ENCODE measurements around the gene GRID1. TPM values are rescaled to one million over a fixed set of nuclear protein-coding genes. Genes with fewer than 3 reads are reported as not detected.
A peak's percentile ranks its signal among the peaks of the same experiment; 100 is the strongest.

GRID1 gene
- total RNA-seq, 4 donors from 2014 or later: 0.35 to 10.7 (median 1.3) TPM

DNA sequence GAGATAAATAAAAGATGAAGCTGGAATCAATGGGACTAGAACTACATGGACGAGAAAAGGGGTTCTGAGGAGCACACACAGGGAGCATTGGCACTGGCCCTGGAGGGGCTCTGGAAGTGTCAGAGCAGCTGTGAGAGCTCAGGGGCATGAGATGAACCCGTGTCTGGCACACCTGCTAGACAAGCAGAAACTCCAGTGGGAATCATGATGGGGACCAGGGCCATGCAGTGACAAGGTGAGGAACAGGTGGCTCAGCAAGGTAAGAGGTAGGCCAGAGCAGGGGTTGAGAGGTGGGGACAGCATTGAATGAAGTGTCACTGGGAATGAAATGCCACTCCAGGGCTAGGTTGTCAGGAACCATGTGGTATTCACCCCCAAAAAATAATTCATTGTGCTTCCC lies 588.5 kb downstream of the GRID1 start:
- no peaks in the 10 kb centered on the region for H3K36me3 ChIP-seq
- TF ChIP-seq, protein P1, sequence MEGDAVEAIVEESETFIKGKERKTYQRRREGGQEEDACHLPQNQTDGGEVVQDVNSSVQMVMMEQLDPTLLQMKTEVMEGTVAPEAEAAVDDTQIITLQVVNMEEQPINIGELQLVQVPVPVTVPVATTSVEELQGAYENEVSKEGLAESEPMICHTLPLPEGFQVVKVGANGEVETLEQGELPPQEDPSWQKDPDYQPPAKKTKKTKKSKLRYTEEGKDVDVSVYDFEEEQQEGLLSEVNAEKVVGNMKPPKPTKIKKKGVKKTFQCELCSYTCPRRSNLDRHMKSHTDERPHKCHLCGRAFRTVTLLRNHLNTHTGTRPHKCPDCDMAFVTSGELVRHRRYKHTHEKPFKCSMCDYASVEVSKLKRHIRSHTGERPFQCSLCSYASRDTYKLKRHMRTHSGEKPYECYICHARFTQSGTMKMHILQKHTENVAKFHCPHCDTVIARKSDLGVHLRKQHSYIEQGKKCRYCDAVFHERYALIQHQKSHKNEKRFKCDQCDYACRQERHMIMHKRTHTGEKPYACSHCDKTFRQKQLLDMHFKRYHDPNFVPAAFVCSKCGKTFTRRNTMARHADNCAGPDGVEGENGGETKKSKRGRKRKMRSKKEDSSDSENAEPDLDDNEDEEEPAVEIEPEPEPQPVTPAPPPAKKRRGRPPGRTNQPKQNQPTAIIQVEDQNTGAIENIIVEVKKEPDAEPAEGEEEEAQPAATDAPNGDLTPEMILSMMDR (IDR thresholded peaks at IDR 0.05): no peak
- TF ChIP-seq POLR2A (IDR thresholded peaks at IDR 0.05): no peak
- H3K9me3 ChIP-seq: no peaks in the 10 kb centered on the region
- no peaks in the 10 kb centered on the region for H3K27me3 ChIP-seq
- H3K27ac ChIP-seq: no peak overlapping the region
- DNase-seq: no peak
- H3K4me3 ChIP-seq: no peak overlapping the region
- H3K4me1 ChIP-seq: no peaks in the 10 kb centered on the region

DNA sequence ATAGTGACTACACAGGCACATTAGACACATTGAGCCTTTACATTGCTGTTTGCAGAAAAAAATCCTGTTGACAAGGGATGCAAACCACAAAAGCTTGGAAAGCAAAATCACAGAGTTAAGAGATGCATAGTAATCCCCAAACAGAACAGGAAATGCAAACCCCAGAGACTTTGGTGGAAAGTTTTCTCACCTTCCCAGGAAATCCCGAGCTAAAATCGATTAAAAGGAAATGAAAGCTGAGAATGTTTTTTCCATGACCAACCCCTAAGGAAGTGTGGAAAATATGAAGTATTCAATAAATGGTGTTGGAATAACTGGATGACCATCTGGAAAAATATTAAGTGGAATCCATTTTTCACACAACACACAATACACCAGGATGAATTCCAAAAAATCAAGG lies 598.7 kb downstream of the GRID1 start:
- Histone ChIP-seq H3K4me1 (no peaks in the 10 kb centered on the region), H3K36me3 (no peaks in the 10 kb centered on the region), H3K27me3 (no peaks in the 10 kb centered on the region), H3K4me3 (no peak overlapping the region), H3K9me3 (no peaks in the 10 kb centered on the region), H3K27ac (no peak overlapping the region)
- TF ChIP-seq, protein P1 (IDR thresholded peaks at IDR 0.05): no peak
- TF ChIP-seq POLR2A (IDR thresholded peaks at IDR 0.05): no peak
- no peak for DNase-seq

DNA sequence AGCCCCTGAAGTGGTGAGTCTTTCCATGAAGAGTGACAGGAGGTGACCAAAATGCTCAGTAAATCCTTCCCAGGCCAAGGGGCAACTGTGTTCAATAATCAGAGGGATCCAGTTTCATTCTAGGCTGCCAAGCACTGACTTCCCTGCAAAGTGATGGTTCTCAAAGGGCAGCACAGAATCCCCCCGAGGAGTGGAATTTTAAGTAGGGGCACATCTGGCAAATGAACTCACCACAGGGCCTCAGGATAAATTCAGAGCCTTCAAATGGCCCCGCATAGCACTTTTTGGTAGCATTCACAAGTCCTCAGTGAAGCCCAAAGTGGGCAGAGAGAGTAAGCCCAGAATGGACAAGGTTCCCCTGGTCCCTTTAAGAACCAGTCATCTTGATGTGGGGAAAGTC lies 602.5 kb downstream of the GRID1 start:
- Histone ChIP-seq H3K4me1 (no peaks in the 10 kb centered on the region), H3K4me3 (no peak overlapping the region), H3K36me3 (no peaks in the 10 kb centered on the region), H3K27ac (no peak overlapping the region), H3K27me3 (no peaks in the 10 kb centered on the region), H3K9me3 (no peaks in the 10 kb centered on the region)
- no peak for TF ChIP-seq POLR2A (IDR thresholded peaks at IDR 0.05)
- no peak for DNase-seq

DNA sequence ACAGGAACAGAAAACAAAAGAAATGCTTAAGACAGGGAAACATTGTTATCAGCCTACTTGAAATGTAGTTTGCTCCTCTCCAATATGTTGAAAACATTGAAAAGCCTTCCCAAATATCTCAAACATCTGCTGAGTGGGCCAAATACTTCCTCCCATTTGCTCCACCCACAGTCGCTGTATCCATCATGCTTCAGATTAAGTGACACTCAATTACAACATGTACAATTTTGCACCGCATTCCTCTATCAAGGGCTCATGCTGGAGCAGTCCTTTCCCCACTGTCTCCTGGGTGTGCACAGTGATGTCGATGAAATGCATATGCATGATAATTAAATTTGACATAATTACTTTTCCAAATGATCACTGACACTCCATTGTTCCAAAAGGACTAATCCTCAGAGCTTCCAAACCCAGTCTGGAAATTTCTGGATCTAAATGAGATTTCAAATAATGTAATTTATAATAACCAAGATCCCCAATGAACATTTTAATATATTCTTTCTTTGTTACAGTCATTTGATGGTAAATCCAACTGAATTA lies 604.6 kb downstream of the GRID1 start:
- no peaks in the 10 kb centered on the region for H3K9me3 ChIP-seq
- TF ChIP-seq, protein P1 (IDR thresholded peaks at IDR 0.05): no peak
- TF ChIP-seq POLR2A (IDR thresholded peaks at IDR 0.05): no peak
- no peak overlapping the region for H3K27ac ChIP-seq
- DNase-seq: no peak
- no peaks in the 10 kb centered on the region for H3K27me3 ChIP-seq
- H3K4me1 ChIP-seq: no peaks in the 10 kb centered on the region
- no peak overlapping the region for H3K4me3 ChIP-seq
- no peaks in the 10 kb centered on the region for H3K36me3 ChIP-seq

DNA sequence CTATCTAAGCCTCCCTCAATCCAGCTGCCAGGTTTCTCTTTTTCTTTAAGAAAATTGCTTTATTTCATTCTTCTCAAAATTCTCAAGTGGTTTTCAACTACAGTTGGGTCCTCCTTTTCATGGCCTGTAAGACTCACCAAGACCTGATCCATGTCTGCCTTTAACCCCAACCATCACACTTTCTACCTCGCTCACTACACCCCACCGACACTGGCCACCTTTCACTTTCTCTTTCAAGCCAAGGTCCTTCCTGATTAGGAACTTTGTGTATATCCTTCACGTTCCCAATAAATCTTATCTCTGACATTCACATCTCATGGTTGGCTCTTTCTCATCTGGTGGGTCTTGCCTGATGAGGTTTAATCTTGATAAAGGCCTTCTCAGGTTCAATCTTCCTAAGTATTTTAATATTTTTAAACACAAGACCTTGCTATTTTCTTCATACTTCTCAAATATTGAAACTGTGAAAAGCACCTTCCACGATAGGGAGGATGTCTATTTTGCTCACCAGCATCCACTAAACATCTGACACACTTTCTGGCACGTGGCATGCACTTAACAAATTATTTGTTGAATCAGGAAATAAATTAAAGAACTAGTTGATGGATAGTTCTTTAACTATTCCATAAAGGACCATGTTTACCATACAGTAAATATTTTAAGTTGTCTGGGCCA lies 624.8 kb downstream of the GRID1 start:
- TF ChIP-seq, protein P1 (IDR thresholded peaks at IDR 0.05): no peak
- no peak for TF ChIP-seq POLR2A (IDR thresholded peaks at IDR 0.05)
- DNase-seq: peak in 1 of 3 donors; percentile 16
- Histone ChIP-seq H3K4me3 (no peak overlapping the region), H3K9me3 (no peaks in the 10 kb centered on the region), H3K27me3 (no peaks in the 10 kb centered on the region), H3K36me3 (no peaks in the 10 kb centered on the region), H3K27ac (no peak overlapping the region), H3K4me1 (no peaks in the 10 kb centered on the region)

DNA sequence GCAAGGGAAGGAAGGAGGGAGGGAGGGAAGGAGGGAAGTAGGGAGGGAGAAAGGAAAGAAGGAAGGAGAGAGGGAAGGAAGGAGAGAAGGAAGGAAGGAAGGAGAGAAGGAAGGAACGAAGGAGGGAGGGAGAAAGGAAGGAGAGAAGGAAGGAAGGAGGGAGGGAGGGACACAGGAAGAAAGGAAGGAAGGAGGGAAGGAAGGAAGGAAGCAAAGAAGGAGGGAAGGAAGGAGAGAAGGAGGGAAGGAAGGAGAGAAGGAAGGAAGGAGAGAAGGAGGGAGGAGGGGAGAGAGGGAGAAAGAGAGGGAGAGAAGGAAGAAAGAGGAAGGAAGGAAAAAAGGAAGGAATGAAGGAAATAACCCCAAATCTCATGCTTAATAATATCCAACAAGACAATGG lies 630.6 kb downstream of the GRID1 start:
- DNase-seq: no peak
- Histone ChIP-seq H3K4me3 (no peak overlapping the region), H3K4me1 (no peaks in the 10 kb centered on the region), H3K36me3 (no peaks in the 10 kb centered on the region), H3K27ac (no peak overlapping the region), H3K27me3 (no peaks in the 10 kb centered on the region), H3K9me3 (no peaks in the 10 kb centered on the region)
- TF ChIP-seq POLR2A (IDR thresholded peaks at IDR 0.05): no peak
- TF ChIP-seq, protein P1 (IDR thresholded peaks at IDR 0.05): no peak

All from Peyer's patch (tissue), 4 donors.